GM12875 (cell line): Measurements from ENCODE around the gene PARP14.

Experiments
- H3K4me3 ChIP-seq: one replicate; pipeline ENCODE4 v1.5.1; 2011; ENCODE audit warnings: low read depth, low read length, control low read depth
- CTCF ChIP-seq: IDR thresholded peaks from 2 replicates; pipeline ENCODE4 v1.5.1; 2011; ENCODE audit warnings: low read depth, mild to moderate bottlenecking, control low read depth, inconsistent platforms, low read length, moderate library complexity, borderline replicate concordance; ENCODE audit not compliant: insufficient read depth

The PARP14 gene

GRCh38 chr3:122679085-122679881, 1.4 kb upstream of the PARP14 start:
- peak; percentile 71 for TF ChIP-seq CTCF
- peak overlapping the region; percentile 91 for H3K4me3 ChIP-seq

- no peak for TF ChIP-seq CTCF
Measured at GRCh38 chr3:122679882-122680474, 661 bp upstream of the PARP14 start.

GRCh38 chr3:122681284-122681973, 790 bp downstream of the PARP14 start:
- no peak for TF ChIP-seq CTCF
- peak overlapping the region; percentile 91 for H3K4me3 ChIP-seq

More at GRCh38 chr3:122679882-122680474, 661 bp upstream of the PARP14 start:
- H3K4me3 ChIP-seq, result peak overlapping the region; percentile 91

GRCh38 chr3:122681974-122682409, 1.4 kb downstream of the PARP14 start:
- peak overlapping the region; percentile 91 for H3K4me3 ChIP-seq

GRCh38 chr3:122682778-122683411, 2.3 kb downstream of the PARP14 start:
- peak overlapping the region; percentile 91 for H3K4me3 ChIP-seq

More at GRCh38 chr3:122681974-122682409, 1.4 kb downstream of the PARP14 start:
- no peak for TF ChIP-seq CTCF

- no peak for TF ChIP-seq CTCF
- no peak overlapping the region for H3K4me3 ChIP-seq
Measured at GRCh38 chr3:122687298-122687697, 6.7 kb downstream of the PARP14 start.

GRCh38 chr3:122688996-122689395, 8.4 kb downstream of the PARP14 start:
- TF ChIP-seq CTCF, result no peak
- no peak overlapping the region for H3K4me3 ChIP-seq
